ENCODE results near the gene KANSL1.

DNA sequence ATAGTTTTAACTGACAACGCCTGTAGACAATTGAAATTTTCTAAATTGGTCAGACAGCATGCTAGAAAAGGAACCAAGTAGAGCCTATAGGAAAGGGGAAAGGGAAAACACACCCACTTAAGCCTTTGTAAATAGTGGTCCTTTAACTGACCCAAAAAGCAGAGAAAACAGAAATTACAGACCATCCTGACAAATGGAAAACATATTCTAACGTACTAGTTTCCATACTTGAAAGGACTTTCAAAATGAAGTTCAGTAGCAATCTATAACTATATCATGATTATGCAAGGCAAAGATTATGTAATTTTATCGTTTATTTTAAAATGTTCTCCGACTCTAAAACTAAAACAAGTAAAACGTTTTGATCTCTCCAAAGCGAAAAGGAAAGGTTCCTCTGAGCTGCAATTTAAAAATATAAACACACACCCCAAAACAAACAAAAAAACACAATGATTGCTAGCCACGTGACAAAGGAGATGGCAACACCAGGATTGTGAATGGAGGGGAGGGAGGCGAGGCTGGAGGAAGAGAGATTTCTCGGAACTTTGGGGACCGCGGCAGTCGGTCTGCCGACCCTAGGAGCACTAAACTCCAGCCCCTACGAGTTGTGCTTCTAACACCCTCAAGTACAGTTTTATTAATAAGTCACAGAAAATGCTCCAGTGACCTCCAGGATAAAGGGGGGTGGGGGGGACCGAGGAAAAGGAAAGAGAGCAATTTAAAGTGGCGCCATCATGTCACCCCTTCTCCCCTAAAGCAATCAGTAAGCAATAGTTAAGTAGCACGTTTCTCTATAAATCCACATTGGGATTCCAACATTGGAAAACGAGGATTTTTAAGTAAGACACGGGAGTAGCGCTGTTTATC lies 1.7 kb downstream of the KANSL1 start:
- TF ChIP-seq ATF3 (CRISPR knock-in tag; conservative IDR thresholded peaks at IDR 0.05) (no peak), MAX (CRISPR knock-in tag; IDR thresholded peaks at IDR 0.05) (no peak; the same call in 1 of the 2 replicates), PRDM15 (CRISPR knock-in tag; IDR thresholded peaks at IDR 0.05) (no peak), GABPB1 (CRISPR knock-in tag; IDR thresholded peaks at IDR 0.05) (no peak), SP1 (CRISPR knock-in tag; conservative IDR thresholded peaks at IDR 0.05) (no peak), USF2 (CRISPR knock-in tag; IDR thresholded peaks at IDR 0.05) (no peak; the same call in 1 of the 2 replicates), ZNF512 (CRISPR knock-in tag; IDR thresholded peaks at IDR 0.05; ENCODE audit: borderline replicate concordance) (no peak), FOXK1 (CRISPR knock-in tag; IDR thresholded peaks at IDR 0.05) (no peak), NFYB (CRISPR knock-in tag; conservative IDR thresholded peaks at IDR 0.05; ENCODE audit: low read depth) (no peak)
- TF ChIP-seq, protein P1, sequence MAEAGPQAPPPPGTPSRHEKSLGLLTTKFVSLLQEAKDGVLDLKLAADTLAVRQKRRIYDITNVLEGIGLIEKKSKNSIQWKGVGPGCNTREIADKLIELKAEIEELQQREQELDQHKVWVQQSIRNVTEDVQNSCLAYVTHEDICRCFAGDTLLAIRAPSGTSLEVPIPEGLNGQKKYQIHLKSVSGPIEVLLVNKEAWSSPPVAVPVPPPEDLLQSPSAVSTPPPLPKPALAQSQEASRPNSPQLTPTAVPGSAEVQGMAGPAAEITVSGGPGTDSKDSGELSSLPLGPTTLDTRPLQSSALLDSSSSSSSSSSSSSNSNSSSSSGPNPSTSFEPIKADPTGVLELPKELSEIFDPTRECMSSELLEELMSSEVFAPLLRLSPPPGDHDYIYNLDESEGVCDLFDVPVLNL (CRISPR knock-in tag; IDR thresholded peaks at IDR 0.05; ENCODE audit: borderline replicate concordance, low read depth): no peak
- TF ChIP-seq, protein P2, sequence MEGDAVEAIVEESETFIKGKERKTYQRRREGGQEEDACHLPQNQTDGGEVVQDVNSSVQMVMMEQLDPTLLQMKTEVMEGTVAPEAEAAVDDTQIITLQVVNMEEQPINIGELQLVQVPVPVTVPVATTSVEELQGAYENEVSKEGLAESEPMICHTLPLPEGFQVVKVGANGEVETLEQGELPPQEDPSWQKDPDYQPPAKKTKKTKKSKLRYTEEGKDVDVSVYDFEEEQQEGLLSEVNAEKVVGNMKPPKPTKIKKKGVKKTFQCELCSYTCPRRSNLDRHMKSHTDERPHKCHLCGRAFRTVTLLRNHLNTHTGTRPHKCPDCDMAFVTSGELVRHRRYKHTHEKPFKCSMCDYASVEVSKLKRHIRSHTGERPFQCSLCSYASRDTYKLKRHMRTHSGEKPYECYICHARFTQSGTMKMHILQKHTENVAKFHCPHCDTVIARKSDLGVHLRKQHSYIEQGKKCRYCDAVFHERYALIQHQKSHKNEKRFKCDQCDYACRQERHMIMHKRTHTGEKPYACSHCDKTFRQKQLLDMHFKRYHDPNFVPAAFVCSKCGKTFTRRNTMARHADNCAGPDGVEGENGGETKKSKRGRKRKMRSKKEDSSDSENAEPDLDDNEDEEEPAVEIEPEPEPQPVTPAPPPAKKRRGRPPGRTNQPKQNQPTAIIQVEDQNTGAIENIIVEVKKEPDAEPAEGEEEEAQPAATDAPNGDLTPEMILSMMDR (IDR thresholded peaks at IDR 0.05): no peak
- TF ChIP-seq, protein P3, sequence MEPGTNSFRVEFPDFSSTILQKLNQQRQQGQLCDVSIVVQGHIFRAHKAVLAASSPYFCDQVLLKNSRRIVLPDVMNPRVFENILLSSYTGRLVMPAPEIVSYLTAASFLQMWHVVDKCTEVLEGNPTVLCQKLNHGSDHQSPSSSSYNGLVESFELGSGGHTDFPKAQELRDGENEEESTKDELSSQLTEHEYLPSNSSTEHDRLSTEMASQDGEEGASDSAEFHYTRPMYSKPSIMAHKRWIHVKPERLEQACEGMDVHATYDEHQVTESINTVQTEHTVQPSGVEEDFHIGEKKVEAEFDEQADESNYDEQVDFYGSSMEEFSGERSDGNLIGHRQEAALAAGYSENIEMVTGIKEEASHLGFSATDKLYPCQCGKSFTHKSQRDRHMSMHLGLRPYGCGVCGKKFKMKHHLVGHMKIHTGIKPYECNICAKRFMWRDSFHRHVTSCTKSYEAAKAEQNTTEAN (CRISPR knock-in tag; IDR thresholded peaks at IDR 0.05): no peak

Measured in WTC11 (cell line).